BLaER1 treated with 17β-estradiol and CSF1 and Interleukin-3, amounts not matched to agents 10 nM and 100 nM (cell line): Measurements from ENCODE around the gene RHOT1.
"Not testable (repeated sequence)": the region's sequence is repeated elsewhere in the genome, so short reads cannot be mapped to it uniquely, and the experiment has no call there.

Experiments
- H3K27ac ChIP-seq, 11 experiments: shearing (Covaris generic); formaldehyde crosslinking; 2 replicates each; pipeline ENCODE4 v1.8.1; 2022
- H3K27me3 ChIP-seq, 11 experiments: shearing (Covaris generic); formaldehyde crosslinking; 2 replicates each; pipeline ENCODE4 v1.8.1; 2022
- H3K36me3 ChIP-seq, 11 experiments: shearing (Covaris generic); formaldehyde crosslinking; 2 replicates each; pipeline ENCODE4 v1.8.1; 2022
- H3K4me1 ChIP-seq, 10 experiments: shearing (Covaris generic); formaldehyde crosslinking; 2 replicates each; pipeline ENCODE4 v1.8.1; 2022
- H3K4me2 ChIP-seq, 11 experiments: shearing (Covaris generic); formaldehyde crosslinking; 2 replicates each; pipeline ENCODE4 v1.8.1; 2022
- H3K4me3 ChIP-seq, 10 experiments: shearing (Covaris generic); formaldehyde crosslinking; 2 replicates each; pipeline ENCODE4 v1.8.1; 2022
- H3K9ac ChIP-seq, 11 experiments: shearing (Covaris generic); formaldehyde crosslinking; 2 replicates each; pipeline ENCODE4 v1.8.1; 2022
- H3K9me3 ChIP-seq, 11 experiments: shearing (Covaris generic); formaldehyde crosslinking; replicated peaks in 1 of 11; 2 replicates each; pipeline ENCODE4 v1.8.1; 2022
- H4K20me1 ChIP-seq, 11 experiments: shearing (Covaris generic); formaldehyde crosslinking; 2 replicates each; pipeline ENCODE4 v1.8.1; 2022
- Cebpa-rat ChIP-seq, 11 experiments: shearing (Covaris generic); IDR thresholded peaks; 2 replicates each; pipeline ENCODE4 v1.8.1; 2022

RHOT1 gene

GRCh38 chr17:32120716-32121115, 21.6 kb upstream of the RHOT1 start:
- H3K9me3 ChIP-seq = no peaks in the 10 kb centered on the region
- no peak for TF ChIP-seq Cebpa-rat (IDR thresholded peaks at IDR 0.05)

GRCh38 chr17:32123782-32124181, 18.5 kb upstream of the RHOT1 start:
- Histone ChIP-seq H3K36me3 (no peaks in the 10 kb centered on the region), H3K27ac (no peak overlapping the region), H3K9me3 (no peaks in the 10 kb centered on the region), H4K20me1 (no peaks in the 10 kb centered on the region), H3K27me3 (no peaks in the 10 kb centered on the region), H3K9ac (no peak overlapping the region), H3K4me2 (no peak overlapping the region), H3K4me3 (no peak overlapping the region), H3K4me1 (peaks cover 15 to 34% (median 18%) of the 10 kb centered on the region in 10 experiments)
- TF ChIP-seq Cebpa-rat (IDR thresholded peaks at IDR 0.05) = no peak

More at GRCh38 chr17:32120716-32121115, 21.6 kb upstream of the RHOT1 start:
- Histone ChIP-seq H3K4me1 (peaks cover 0 to 19% (median 0%) of the 10 kb centered on the region in 10 experiments; a peak in 4 of 20 replicates), H3K27me3 (no peaks in the 10 kb centered on the region), H3K27ac (no peak overlapping the region), H3K9ac (no peak overlapping the region), H3K4me3 (no peak overlapping the region), H4K20me1 (no peaks in the 10 kb centered on the region), H3K36me3 (no peaks in the 10 kb centered on the region), H3K4me2 (peak overlapping the region in 2 of 11 experiments; percentile 19 to 40; a peak in 2 of 22 replicates)

DNA sequence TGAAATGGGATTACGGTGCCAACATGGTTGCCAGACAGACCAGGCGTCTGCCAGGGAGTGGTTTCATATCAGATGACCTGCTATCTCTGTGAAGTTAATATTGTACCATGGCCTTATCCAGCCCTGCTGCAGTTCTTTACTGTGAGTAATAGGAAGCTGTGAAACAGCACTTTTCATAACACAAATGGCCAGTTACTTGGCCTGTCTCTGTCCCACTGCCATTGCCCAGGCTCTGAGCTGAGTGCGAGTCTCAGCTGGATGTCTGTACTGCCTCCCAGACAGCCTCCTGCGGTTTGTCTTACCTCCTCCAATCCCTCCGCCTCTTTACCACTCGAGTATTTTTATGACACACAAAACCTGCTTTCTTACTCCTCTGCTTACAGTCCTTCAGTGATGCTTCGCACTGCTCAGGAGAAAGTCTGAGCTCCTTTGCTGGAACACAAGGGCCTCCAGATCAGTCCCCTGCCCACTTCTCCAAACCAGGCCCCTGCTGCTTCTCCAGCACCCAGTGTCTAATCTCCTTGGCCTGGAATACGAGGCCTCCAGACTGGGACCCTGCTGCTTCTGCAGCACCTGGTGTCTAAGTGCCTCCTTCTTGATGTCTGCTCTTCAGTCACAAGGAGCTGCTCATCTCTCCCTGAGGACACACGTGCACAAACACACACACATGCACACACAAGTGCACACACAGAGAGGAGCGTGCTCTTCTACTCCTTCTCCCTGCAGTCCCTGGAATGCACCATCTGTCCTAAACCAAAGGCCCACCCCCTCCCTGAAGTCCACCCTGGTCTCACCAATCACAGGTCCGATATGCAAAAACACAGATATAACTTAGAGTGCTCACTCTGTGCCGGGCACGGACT, 17.1 kb upstream of the RHOT1 start:
- no peak overlapping the region for H3K27ac ChIP-seq
- H3K4me1 ChIP-seq = peaks cover 15 to 43% (median 23%) of the 10 kb centered on the region in 10 experiments
- no peak overlapping the region; a peak in 1 of 22 replicates for H3K9ac ChIP-seq
- no peaks in the 10 kb centered on the region for H3K36me3 ChIP-seq
- H3K4me3 ChIP-seq = no peak overlapping the region
- no peaks in the 10 kb centered on the region for H3K27me3 ChIP-seq
- H3K4me2 ChIP-seq = no peak overlapping the region
- no peaks in the 10 kb centered on the region for H3K9me3 ChIP-seq
- no peaks in the 10 kb centered on the region for H4K20me1 ChIP-seq
- no peak for TF ChIP-seq Cebpa-rat (IDR thresholded peaks at IDR 0.05)

DNA sequence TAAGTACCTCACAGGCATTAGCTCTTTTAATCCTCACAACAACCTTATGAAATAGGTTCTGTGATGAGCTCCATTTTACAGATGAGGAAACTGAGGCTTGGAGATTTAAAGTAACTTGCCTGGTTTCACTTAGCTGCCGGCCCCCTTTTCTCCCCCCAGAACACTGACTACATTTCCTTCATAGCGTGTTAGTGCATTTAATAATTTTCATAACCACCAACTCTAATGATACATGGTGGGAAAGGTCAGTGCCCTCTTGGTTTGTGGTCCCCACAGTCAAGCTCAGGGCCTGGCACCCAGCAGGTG, 16.5 kb upstream of the RHOT1 start:
- no peak overlapping the region for H3K4me2 ChIP-seq
- no peak for TF ChIP-seq Cebpa-rat (IDR thresholded peaks at IDR 0.05)
- H3K4me3 ChIP-seq = no peak overlapping the region
- peaks cover 15 to 37% (median 23%) of the 10 kb centered on the region in 10 experiments for H3K4me1 ChIP-seq
- H4K20me1 ChIP-seq = no peaks in the 10 kb centered on the region
- no peaks in the 10 kb centered on the region for H3K27me3 ChIP-seq
- no peak overlapping the region for H3K27ac ChIP-seq
- H3K36me3 ChIP-seq = no peaks in the 10 kb centered on the region
- no peak overlapping the region for H3K9ac ChIP-seq
- peaks cover 0 to 3% (median 0%) of the 10 kb centered on the region in 11 experiments; a peak in 1 of 22 replicates for H3K9me3 ChIP-seq

DNA sequence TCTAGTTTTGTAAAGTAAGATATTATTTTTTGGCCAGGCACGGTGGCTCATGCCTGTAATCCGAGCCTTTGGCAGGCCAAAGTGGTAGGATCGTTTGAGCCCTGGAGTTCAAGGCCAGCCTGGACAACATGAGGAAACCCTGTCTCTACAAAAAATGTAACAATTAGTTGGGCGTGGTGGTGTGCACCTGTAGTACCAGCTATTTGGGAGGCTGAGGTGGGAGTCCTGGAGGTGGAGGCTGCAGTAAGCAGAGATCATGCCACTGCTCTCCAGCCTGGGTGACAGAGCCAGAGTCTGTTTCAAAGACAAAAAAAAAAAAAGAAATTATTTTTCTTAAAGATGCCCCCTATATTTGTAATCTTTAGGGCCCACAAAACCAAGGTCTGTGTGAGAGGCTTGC, 16.0 kb upstream of the RHOT1 start:
- Histone ChIP-seq H3K27me3 (no peaks in the 10 kb centered on the region), H3K9ac (no peak overlapping the region), H4K20me1 (no peaks in the 10 kb centered on the region), H3K4me3 (no peak overlapping the region), H3K4me2 (peak overlapping the region in 8 of 11 experiments; percentile 58 to 95 (median 86); a peak in 9 of 22 replicates), H3K36me3 (no peaks in the 10 kb centered on the region), H3K27ac (peak overlapping the region in 5 of 11 experiments; percentile 74 to 81 (median 80); a peak in 6 of 22 replicates), H3K4me1 (peaks cover 15 to 36% (median 23%) of the 10 kb centered on the region in 10 experiments), H3K9me3 (peaks cover 0 to 5% (median 0%) of the 10 kb centered on the region in 11 experiments; a peak in 1 of 22 replicates)
- no peak for TF ChIP-seq Cebpa-rat (IDR thresholded peaks at IDR 0.05)

GRCh38 chr17:32126746-32127145, 15.6 kb upstream of the RHOT1 start:
- peak overlapping the region; percentile 72 to 83 (median 80); a peak in 18 of 22 replicates for H3K9ac ChIP-seq
- no peak for TF ChIP-seq Cebpa-rat (IDR thresholded peaks at IDR 0.05)
- no peaks in the 10 kb centered on the region for H4K20me1 ChIP-seq
- H3K4me1 ChIP-seq = peaks cover 15 to 36% (median 23%) of the 10 kb centered on the region in 10 experiments
- no peaks in the 10 kb centered on the region for H3K27me3 ChIP-seq
- peak overlapping the region; percentile 58 to 72 (median 64); a peak in 19 of 20 replicates for H3K4me3 ChIP-seq
- peak overlapping the region; percentile 58 to 95 (median 87) for H3K4me2 ChIP-seq
- H3K36me3 ChIP-seq = no peaks in the 10 kb centered on the region
- peaks cover 0 to 5% (median 0%) of the 10 kb centered on the region in 11 experiments; a peak in 1 of 22 replicates for H3K9me3 ChIP-seq
- peak overlapping the region in 9 of 11 experiments; percentile 70 to 81 (median 76); a peak in 19 of 22 replicates for H3K27ac ChIP-seq

- Histone ChIP-seq H3K27me3 (no peaks in the 10 kb centered on the region), H4K20me1 (no peaks in the 10 kb centered on the region), H3K9me3 (peaks cover 0 to 5% (median 0%) of the 10 kb centered on the region in 11 experiments; a peak in 1 of 22 replicates), H3K9ac (peak overlapping the region; percentile 72 to 83 (median 80)), H3K4me1 (peaks cover 15 to 36% (median 23%) of the 10 kb centered on the region in 10 experiments), H3K27ac (peak overlapping the region; percentile 62 to 81 (median 74); a peak in 21 of 22 replicates), H3K4me2 (peak overlapping the region; percentile 58 to 95 (median 87)), H3K4me3 (peak overlapping the region; percentile 58 to 72 (median 64)), H3K36me3 (no peaks in the 10 kb centered on the region)
- TF ChIP-seq Cebpa-rat (IDR thresholded peaks at IDR 0.05) = no peak
These were observed 15.0 kb upstream of the RHOT1 start for GRCh38 chr17:32127158-32127897.

- peak overlapping the region in 7 of 11 experiments; percentile 72 to 83 (median 79); a peak in 12 of 22 replicates for H3K9ac ChIP-seq
- not testable (repeated sequence) for H3K27me3 ChIP-seq, H3K36me3 ChIP-seq, H3K9me3 ChIP-seq, H4K20me1 ChIP-seq
- peak overlapping the region; percentile 58 to 95 (median 87) for H3K4me2 ChIP-seq
- peak overlapping the region in 3 of 11 experiments; percentile 72 to 80 (median 74); a peak in 5 of 22 replicates for H3K27ac ChIP-seq
- peaks cover 15 to 31% (median 23%) of the 10 kb centered on the region in 10 experiments for H3K4me1 ChIP-seq
- peak overlapping the region; percentile 58 to 72 (median 64); a peak in 19 of 20 replicates for H3K4me3 ChIP-seq
These were observed 13.8 kb upstream of the RHOT1 start for GRCh38 chr17:32128470-32128869.

- H3K4me2 ChIP-seq = not testable (repeated sequence)
These were observed 6.7 kb upstream of the RHOT1 start for GRCh38 chr17:32135497-32136117.

More at GRCh38 chr17:32135497-32136117, 6.7 kb upstream of the RHOT1 start:
- H3K36me3 ChIP-seq, H3K4me3 ChIP-seq, H3K27ac ChIP-seq, H3K27me3 ChIP-seq, H3K9ac ChIP-seq, H4K20me1 ChIP-seq: not testable (repeated sequence)
- Histone ChIP-seq H3K4me1 (peaks cover under 1 to 34% (median 13%) of the 10 kb centered on the region in 10 experiments; a peak in 18 of 20 replicates), H3K9me3 (peaks cover 0 to 11% (median 5%) of the 10 kb centered on the region in 11 experiments; a peak in 10 of 22 replicates)
